GM13977 (cell line): ENCODE data around the gene NOVA1.

Experiments
- DNase-seq: peaks from one replicate; pipeline ENCODE4 v3.0.0; 2012; ENCODE audit warnings: low spot score
- in situ Hi-C: fragments of 300-500 bp; cut with MboI; formaldehyde crosslinking; loops from one replicate; pipeline ENCODE4 v1.12.0; 2022; ENCODE audit warnings: low sequenced_read_pairs, low pct_unique_long_range_greater_than_20kb, mixed read lengths, inconsistent platforms; ENCODE audit not compliant: unreplicated experiment
- TF ChIP-seq, protein P1 (sequence below): IDR thresholded peaks from 2 replicates; pipeline ENCODE4 v1.5.1; 2012; ENCODE audit warnings: mild to moderate bottlenecking, control low read depth; ENCODE audit not compliant: insufficient read depth; ENCODE audit errors: extremely low read depth, missing control alignments

Gene NOVA1

GRCh38 chr14:26594756-26595545 lies 2.9 kb downstream of the NOVA1 start:
- no peak for DNase-seq
- TF ChIP-seq, protein P1, sequence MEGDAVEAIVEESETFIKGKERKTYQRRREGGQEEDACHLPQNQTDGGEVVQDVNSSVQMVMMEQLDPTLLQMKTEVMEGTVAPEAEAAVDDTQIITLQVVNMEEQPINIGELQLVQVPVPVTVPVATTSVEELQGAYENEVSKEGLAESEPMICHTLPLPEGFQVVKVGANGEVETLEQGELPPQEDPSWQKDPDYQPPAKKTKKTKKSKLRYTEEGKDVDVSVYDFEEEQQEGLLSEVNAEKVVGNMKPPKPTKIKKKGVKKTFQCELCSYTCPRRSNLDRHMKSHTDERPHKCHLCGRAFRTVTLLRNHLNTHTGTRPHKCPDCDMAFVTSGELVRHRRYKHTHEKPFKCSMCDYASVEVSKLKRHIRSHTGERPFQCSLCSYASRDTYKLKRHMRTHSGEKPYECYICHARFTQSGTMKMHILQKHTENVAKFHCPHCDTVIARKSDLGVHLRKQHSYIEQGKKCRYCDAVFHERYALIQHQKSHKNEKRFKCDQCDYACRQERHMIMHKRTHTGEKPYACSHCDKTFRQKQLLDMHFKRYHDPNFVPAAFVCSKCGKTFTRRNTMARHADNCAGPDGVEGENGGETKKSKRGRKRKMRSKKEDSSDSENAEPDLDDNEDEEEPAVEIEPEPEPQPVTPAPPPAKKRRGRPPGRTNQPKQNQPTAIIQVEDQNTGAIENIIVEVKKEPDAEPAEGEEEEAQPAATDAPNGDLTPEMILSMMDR: no peak
- in situ Hi-C loops: no loop called here

- DNase-seq: no peak
- in situ Hi-C loops: no loop called here
- TF ChIP-seq, protein P1: no peak
Observed at GRCh38 chr14:26594148-26594547, 3.7 kb downstream of the NOVA1 start.

DNA sequence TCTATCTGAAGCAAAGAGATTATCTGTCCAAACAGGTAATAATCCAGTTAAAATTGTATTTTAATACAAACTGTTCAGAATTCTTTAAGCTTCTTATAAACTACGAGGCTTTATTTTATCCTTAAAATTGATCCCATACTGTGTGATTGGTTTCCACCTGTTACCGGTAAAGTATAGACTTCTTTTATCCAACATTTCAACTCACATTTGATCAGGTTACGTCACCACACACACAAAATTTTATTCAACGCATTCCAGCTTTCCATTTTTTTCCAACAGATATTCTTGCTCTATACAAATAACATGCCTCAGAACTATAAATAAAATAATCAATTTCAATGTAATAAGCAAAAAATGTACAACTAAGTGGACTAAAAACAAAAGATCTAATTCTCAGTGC lies 4.5 kb downstream of the NOVA1 start:
- in situ Hi-C loops: no loop called here
- TF ChIP-seq, protein P1: no peak
- DNase-seq: no peak

- in situ Hi-C loops: no loop called here
- no peak for DNase-seq
- TF ChIP-seq, protein P1: no peak
Observed at GRCh38 chr14:26589925-26590324, 7.9 kb downstream of the NOVA1 start.

- in situ Hi-C loops: no loop called here
- TF ChIP-seq, protein P1: no peak
- no peak for DNase-seq
Observed at GRCh38 chr14:26577711-26578110, 20.1 kb downstream of the NOVA1 start.

- TF ChIP-seq, protein P1: no peak
- in situ Hi-C loops: no loop called here
Observed at GRCh38 chr14:26554069-26554772, 43.6 kb downstream of the NOVA1 start.

More at GRCh38 chr14:26554069-26554772, 43.6 kb downstream of the NOVA1 start:
- DNase-seq: no peak
